H1 (cell line): ENCODE results near the gene IFNGR1. TPM values are rescaled to one million over a fixed set of nuclear protein-coding genes. Genes with fewer than 3 reads are reported as not detected.

Source experiments
- CTCF ChIA-PET: fragments of 300-600 bp; sonication (Branson Sonifier 250); formaldehyde crosslinking; loops from one replicate; lab custom pipeline; 2021; ENCODE audit not compliant: partially characterized antibody; lab: Charles Lee
- POLR2A ChIA-PET: fragments of 300-600 bp; sonication (Branson Sonifier 250); formaldehyde crosslinking; loops from one replicate; lab custom pipeline; 2021; ENCODE audit warnings: inconsistent platforms; ENCODE audit not compliant: partially characterized antibody; lab: Charles Lee
- DNase-seq, 2 experiments: peaks; one replicate each; pipeline versions ENCODE4 v3.0.0 to v3.0.0-alpha.2; 2010 to 2022; ENCODE audit warnings: low spot score in 2 of 2, low read depth in 1 of 2, mixed read lengths in 1 of 2
- FAIRE-seq: peaks from 2 replicates; lab custom pipeline; 2011; peaks lifted over from hg19 to GRCh38; lab: Jason Lieb, UNC
- H2AFZ ChIP-seq: 2 replicates; pipeline ENCODE4 v1.8.1; 2012; ENCODE audit warnings: low read length, inconsistent platforms
- H2AK5ac ChIP-seq: 2 replicates; pipeline ENCODE4 v1.6.1; 2013; ENCODE audit warnings: low read depth, low read length
- H2BK120ac ChIP-seq: replicated peaks from 2 replicates; pipeline ENCODE3; 2013; ENCODE audit warnings: low read depth, low read length, inconsistent platforms
- H2BK12ac ChIP-seq: 2 replicates; pipeline ENCODE4 v1.6.1; 2013; ENCODE audit warnings: low read depth, low read length
- H2BK15ac ChIP-seq: 2 replicates; pipeline ENCODE4 v1.6.1; 2013; ENCODE audit warnings: low read length
- H2BK20ac ChIP-seq: 2 replicates; pipeline ENCODE4 v1.6.1; 2013; ENCODE audit warnings: low read length
- H2BK5ac ChIP-seq: 2 replicates; pipeline ENCODE4 v1.6.1; 2013; ENCODE audit warnings: low read depth, low read length
- H3K14ac ChIP-seq: 2 replicates; pipeline ENCODE4 v1.6.1; 2013; ENCODE audit warnings: inconsistent platforms; ENCODE audit not compliant: insufficient read length
- H3K18ac ChIP-seq: 2 replicates; pipeline ENCODE4 v1.6.1; 2013; ENCODE audit warnings: low read length; ENCODE audit errors: extremely low read depth
- H3K23ac ChIP-seq: 2 replicates; pipeline ENCODE4 v1.6.1; 2013; ENCODE audit warnings: inconsistent platforms; ENCODE audit not compliant: insufficient read length
- H3K23me2 ChIP-seq: 2 replicates; pipeline ENCODE4 v1.6.1; 2013; ENCODE audit warnings: low read depth, low read length
- H3K27ac ChIP-seq: 2 replicates; pipeline ENCODE4 v1.6.1; 2011; ENCODE audit warnings: low read depth, low read length, inconsistent platforms
- H3K27me3 ChIP-seq, 4 experiments: replicated peaks in 1 of 4; 1 replicate in 1 of 4; 2 replicates in 3 of 4; pipeline versions ENCODE4 v1.6.1 to v1.8.1; 2011 to 2013; ENCODE audit warnings: low read length in 3 of 4, mild to moderate bottlenecking in 3 of 4, inconsistent platforms in 2 of 4, mixed read lengths in 2 of 4, moderate library complexity in 1 of 4; ENCODE audit not compliant: control insufficient read depth in 3 of 4, insufficient read depth in 3 of 4; ENCODE audit errors: extremely low read depth in 1 of 4
- H3K36me3 ChIP-seq, 4 experiments: 2 replicates each; pipeline versions ENCODE4 v1.6.1 to v1.8.1; 2011 to 2013; ENCODE audit warnings: mild to moderate bottlenecking in 4 of 4, low read length in 3 of 4, moderate library complexity in 2 of 4, control low read depth in 1 of 4, inconsistent platforms in 1 of 4; ENCODE audit not compliant: insufficient read depth in 4 of 4, control insufficient read depth in 2 of 4
- H3K4ac ChIP-seq: replicated peaks from 2 replicates; pipeline ENCODE3; 2013; ENCODE audit warnings: low read length, low read depth, mixed read lengths, inconsistent platforms; ENCODE audit not compliant: insufficient read length
- H3K4me1 ChIP-seq, 4 experiments: replicated peaks in 1 of 4; 1 replicate in 1 of 4; 2 replicates in 3 of 4; pipeline versions ENCODE4 v1.6.1 to v1.8.1; 2011 to 2013; ENCODE audit warnings: low read length in 3 of 4, inconsistent platforms in 2 of 4, mixed read lengths in 1 of 4; ENCODE audit not compliant: insufficient read depth in 4 of 4, control insufficient read depth in 3 of 4
- H3K4me2 ChIP-seq, 2 experiments: 2 replicates each; pipeline versions ENCODE4 v1.6.1 to v1.8.1; 2011 to 2013; ENCODE audit warnings: low read depth in 2 of 2, low read length in 2 of 2, control low read depth in 1 of 2, inconsistent platforms in 1 of 2, mild to moderate bottlenecking in 1 of 2; ENCODE audit not compliant: insufficient read depth in 1 of 2
- H3K4me3 ChIP-seq, 4 experiments: fragments of 200-600, 300-600 bp in 1 of 4; sonication (generic), shearing (Covaris generic), sonication (Bioruptor Twin) in 1 of 4; 2 replicates each; pipeline versions ENCODE4 v1.5.1 to v1.8.1; 2011 to 2016; ENCODE audit warnings: low read length in 4 of 4, low read depth in 3 of 4, control low read depth in 2 of 4, inconsistent platforms in 2 of 4, mild to moderate bottlenecking in 2 of 4, mixed read lengths in 1 of 4, moderate library complexity in 1 of 4; ENCODE audit not compliant: insufficient read depth in 2 of 4; ENCODE audit errors: extremely low read depth in 1 of 4
- H3K56ac ChIP-seq: replicated peaks from 2 replicates; pipeline ENCODE3; 2013; ENCODE audit warnings: low read depth, mild to moderate bottlenecking, mixed read lengths, low read length, inconsistent platforms; ENCODE audit not compliant: insufficient read length
- H3K79me1 ChIP-seq: 2 replicates; pipeline ENCODE4 v1.6.1; 2013; ENCODE audit warnings: low read depth, low read length, control low read depth
- H3K79me2 ChIP-seq, 2 experiments: 2 replicates each; pipeline versions ENCODE4 v1.6.1 to v1.8.1; 2012 to 2013; ENCODE audit warnings: low read length in 2 of 2, mild to moderate bottlenecking in 2 of 2, inconsistent platforms in 1 of 2; ENCODE audit not compliant: insufficient read depth in 2 of 2, control insufficient read depth in 1 of 2
- H3K9ac ChIP-seq, 4 experiments: replicated peaks in 1 of 4; 1 replicate in 1 of 4; 2 replicates in 3 of 4; pipeline versions ENCODE4 v1.6.1 to v1.8.1; 2011 to 2013; ENCODE audit warnings: low read depth in 3 of 4, low read length in 3 of 4, control low read depth in 2 of 4, mild to moderate bottlenecking in 2 of 4, moderate library complexity in 2 of 4, inconsistent platforms in 1 of 4; ENCODE audit errors: extremely low read depth in 1 of 4
- H3K9me3 ChIP-seq, 2 experiments: 2 replicates each; pipeline versions ENCODE4 v1.6.1 to v1.8.1; 2012 to 2013; ENCODE audit warnings: mild to moderate bottlenecking in 2 of 2, moderate library complexity in 2 of 2, control low read depth in 1 of 2, inconsistent platforms in 1 of 2, low read depth in 1 of 2, low read length in 1 of 2, mixed read lengths in 1 of 2; ENCODE audit not compliant: insufficient read depth in 2 of 2
- H4K20me1 ChIP-seq, 2 experiments: replicated peaks in 1 of 2; 2 replicates each; pipeline versions ENCODE3 to v1.8.1; 2011 to 2013; ENCODE audit warnings: inconsistent platforms in 2 of 2, low read length in 2 of 2, mild to moderate bottlenecking in 1 of 2; ENCODE audit not compliant: insufficient read depth in 2 of 2, control insufficient read depth in 1 of 2
- H4K5ac ChIP-seq: 2 replicates; pipeline ENCODE4 v1.6.1; 2013; ENCODE audit warnings: low read length, low read depth, mixed read lengths, inconsistent platforms; ENCODE audit not compliant: insufficient read length
- H4K8ac ChIP-seq: 2 replicates; pipeline ENCODE4 v1.8.0; 2013; ENCODE audit warnings: mild to moderate bottlenecking, moderate library complexity, low read length, inconsistent platforms; ENCODE audit not compliant: insufficient read depth; ENCODE audit errors: extremely low read depth
- H4K91ac ChIP-seq: replicated peaks from 2 replicates; pipeline ENCODE3; 2013; ENCODE audit warnings: low read length, mixed read lengths, inconsistent platforms; ENCODE audit not compliant: insufficient read length
- BACH1 ChIP-seq: IDR thresholded peaks from 2 replicates; pipeline ENCODE4 v1.6.1; 2012; ENCODE audit warnings: low read length, improper control_type of control experiment
- CHD1 ChIP-seq: IDR thresholded peaks from 2 replicates; pipeline ENCODE4 v1.6.1; 2012; ENCODE audit warnings: low read depth, low read length, improper control_type of control experiment
- CHD2 ChIP-seq: IDR thresholded peaks from 2 replicates; pipeline ENCODE4 v1.6.1; 2012; ENCODE audit warnings: low read length, improper control_type of control experiment
- KDM1A ChIP-seq: fragments of 200-600, 300-600 bp; sonication (generic); IDR thresholded peaks from 2 replicates; pipeline ENCODE4 v1.7.1; 2016; ENCODE audit warnings: mild to moderate bottlenecking, low read length, borderline replicate concordance
- KDM5A ChIP-seq: fragments of 200-600 bp; IDR thresholded peaks from 2 replicates; pipeline ENCODE4 v1.7.1; 2012; ENCODE audit warnings: mild to moderate bottlenecking, low read length, inconsistent platforms, mixed read lengths
- POLR2A ChIP-seq, 2 experiments: IDR thresholded peaks; 1 replicate in 1 of 2; 2 replicates in 1 of 2; pipeline ENCODE4 v1.6.1; 2011; ENCODE audit warnings: low read depth in 2 of 2, low read length in 2 of 2, mild to moderate bottlenecking in 2 of 2; ENCODE audit errors: control extremely low read depth in 1 of 2
- POU5F1 ChIP-seq: IDR thresholded peaks from 2 replicates; pipeline ENCODE4 v1.6.1; 2011; ENCODE audit warnings: low read depth, mild to moderate bottlenecking, low read length, moderate library complexity
- RBBP5 ChIP-seq: IDR thresholded peaks from 2 replicates; pipeline ENCODE4 v1.7.1; 2012; ENCODE audit warnings: low read depth, mild to moderate bottlenecking, inconsistent platforms, low read length, moderate library complexity, borderline replicate concordance
- SIN3A ChIP-seq, 2 experiments: IDR thresholded peaks in 1 of 2; conservative IDR thresholded peaks in 1 of 2; 2 replicates each; pipeline ENCODE4 v1.6.1; 2011 to 2012; ENCODE audit warnings: low read length in 2 of 2, improper control_type of control experiment in 1 of 2, low read depth in 1 of 2, mild to moderate bottlenecking in 1 of 2
- SRF ChIP-seq: IDR thresholded peaks from 2 replicates; pipeline ENCODE4 v1.6.1; 2011; ENCODE audit warnings: mild to moderate bottlenecking, low read depth, low read length, moderate library complexity
- SUZ12 ChIP-seq: fragments of 200-600 bp; sonication (generic); IDR thresholded peaks from 2 replicates; pipeline ENCODE4 v1.6.1; 2012; ENCODE audit warnings: mild to moderate bottlenecking, inconsistent platforms, low read length, moderate library complexity, mixed read lengths
- TEAD4 ChIP-seq: IDR thresholded peaks from 2 replicates; pipeline ENCODE4 v1.6.1; 2012; ENCODE audit warnings: low read depth, low read length, inconsistent platforms, mixed read lengths
- YY1 ChIP-seq: IDR thresholded peaks from 2 replicates; pipeline ENCODE4 v1.6.1; 2011; ENCODE audit warnings: low read depth, mild to moderate bottlenecking, low read length
- WGBS, 2 experiments: shearing (Covaris generic) in 1 of 2; methylation state at CpG; one replicate each; pipeline versions ENCODE4 v1.1.6 to v1.1.7; 2013 to 2015; ENCODE audit warnings: low lambda C conversion rate in 2 of 2, mixed read lengths in 2 of 2, inconsistent platforms in 1 of 2, low coverage in 1 of 2, missing lambda C conversion rate in 1 of 2; ENCODE audit not compliant: insufficient replicate concordance in 2 of 2, insufficient coverage in 1 of 2, insufficient read length in 1 of 2; ENCODE audit errors: extremely low coverage in 1 of 2, missing lambda C conversion rate in 1 of 2; 5-methylcytosine and 5-hydroxymethylcytosine counted together
- polyA plus RNA-seq, 7 experiments: library from polyadenylated mRNA; depleted of rRNA in 3 of 7; stranded (reverse) in 5 of 7; unstranded in 2 of 7; fragments of >200 nt in 5 of 7; fragments of 200-250 nt in 2 of 7; gene quantifications; 1 replicate in 5 of 7; 2 replicates in 1 of 7; 4 replicates in 1 of 7; pipeline versions ENCODE4 v1.2.1 to v1.2.3, GENCODE V29; 2011 to 2013; ENCODE audit warnings: missing spikeins in 2 of 7, mixed read lengths in 2 of 7
- total RNA-seq: library from RNA; stranded (reverse); fragmentation: NEBNext Ultra II Directional; extraction: Animal tissue kit (Norgen Biotek cat#: 25700); gene quantifications from 2 replicates; pipeline ENCODE4 v1.2.1, GENCODE V29; 2021
- TF ChIP-seq, protein P1 (sequence below): IDR thresholded peaks from 2 replicates; pipeline ENCODE4 v1.6.1; 2011; ENCODE audit warnings: low read depth, mild to moderate bottlenecking, low read length; ENCODE audit not compliant: insufficient read depth

Gene IFNGR1
- total and polyA plus RNA-seq, 2 of the 8 experiments (the other 6 are each of a cell fraction or from before 2014, with no cell fraction given): 9.7 to 20.9 TPM

DNA sequence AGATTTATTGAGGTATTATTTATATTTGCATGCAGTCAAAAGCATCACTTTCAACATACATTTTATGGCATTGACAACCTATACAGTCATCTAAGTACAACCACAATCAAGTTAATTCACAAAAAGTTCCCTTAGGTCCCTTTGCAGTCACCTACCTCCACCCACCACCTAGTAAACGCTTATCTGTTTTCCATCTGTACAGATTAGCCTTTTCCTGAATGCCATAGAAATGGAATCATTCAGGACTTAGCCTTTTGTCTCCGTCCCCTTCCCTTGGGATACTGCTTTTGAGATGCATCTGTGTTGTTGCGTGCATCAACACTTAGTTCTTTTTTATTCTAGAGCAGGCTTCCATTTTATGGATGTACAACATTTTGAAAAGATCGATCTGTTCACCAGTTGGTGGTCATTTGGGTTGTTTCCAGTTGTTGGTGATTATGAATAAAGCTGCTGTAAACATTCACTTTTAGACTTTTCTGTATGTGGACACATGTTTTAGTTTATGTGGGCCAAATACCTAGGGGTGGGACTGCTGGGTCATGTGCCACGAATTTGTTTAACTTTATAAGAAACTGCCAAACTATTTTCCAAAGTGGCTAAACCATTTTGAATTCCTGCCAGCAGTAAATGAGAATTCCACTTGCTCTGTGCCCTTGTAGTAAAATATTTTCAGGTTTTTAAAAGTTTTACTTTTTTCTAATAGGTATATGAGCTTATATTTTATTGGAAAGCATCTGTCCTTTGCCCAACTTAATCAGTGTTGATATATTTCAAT is 17.6 kb upstream of the IFNGR1 start:
- Histone ChIP-seq H3K79me1 (no peaks in the 10 kb centered on the region), H2AK5ac (no peak overlapping the region), H2BK12ac (no peak overlapping the region), H3K23me2 (no peaks in the 10 kb centered on the region), H3K9ac (no peak overlapping the region), H3K4me1 (no peaks in the 10 kb centered on the region), H3K27me3 (no peaks in the 10 kb centered on the region), H4K8ac (no peak overlapping the region), H3K36me3 (no peaks in the 10 kb centered on the region), H3K4me3 (no peak overlapping the region), H3K14ac (no peak overlapping the region), H3K79me2 (no peaks in the 10 kb centered on the region), H4K20me1 (no peaks in the 10 kb centered on the region), H2BK5ac (no peak overlapping the region), H3K23ac (no peak overlapping the region), H4K5ac (no peak overlapping the region), H3K9me3 (no peaks in the 10 kb centered on the region), H2AFZ (no peak overlapping the region), H2BK120ac (no peak overlapping the region), H3K4me2 (no peak overlapping the region), H4K91ac (no peak overlapping the region), H3K4ac (no peak overlapping the region), H2BK15ac (no peak overlapping the region), H3K18ac (no peak overlapping the region), H3K56ac (no peak overlapping the region), H2BK20ac (no peak overlapping the region), H3K27ac (no peak overlapping the region)
- no peak for DNase-seq
- 95% methylated on average over 5 of the region's 5 CpGs; no CpG with 5 or more reads in 1 of the 2 experiments for WGBS, 2 experiments
- no peak for FAIRE-seq
- ChIA-PET CTCF (interaction anchor here (0.6 to 1.4 kb wide), 5 partner anchors 14 to 563 kb away, joined by 3 to 5 read pairs (median 3); no protein-coding TSS in a partner anchor), POLR2A (no interaction called here)
- TF ChIP-seq CHD2 (no peak), POU5F1 (no peak), SIN3A (conservative IDR thresholded peaks at IDR 0.05 in 1 of 2, IDR thresholded peaks at IDR 0.05 in 1 of 2; ENCODE audit: low read depth in 1 of 2, low read length in 2 of 2) (no peak), SUZ12 (no peak), BACH1 (no peak), KDM5A (no peak), SRF (no peak), YY1 (no peak), TEAD4 (no peak), POLR2A (IDR thresholded peaks at IDR 0.05; ENCODE audit: control extremely low read depth in 1 of 2, low read depth in 2 of 2, low read length in 2 of 2) (no peak), RBBP5 (no peak), CHD1 (no peak), KDM1A (no peak)
- TF ChIP-seq, protein P1, sequence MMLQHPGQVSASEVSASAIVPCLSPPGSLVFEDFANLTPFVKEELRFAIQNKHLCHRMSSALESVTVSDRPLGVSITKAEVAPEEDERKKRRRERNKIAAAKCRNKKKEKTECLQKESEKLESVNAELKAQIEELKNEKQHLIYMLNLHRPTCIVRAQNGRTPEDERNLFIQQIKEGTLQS: no peak
